ENCODE measurements around the gene TRAF3IP3.

The TRAF3IP3 gene

GRCh38 chr1:209755926-209756614, at the start of gene TRAF3IP3:
TRAF3IP3 (plus strand) TSS chr1:209756053; CDS start chr1:209760040, 3,987 bp downstream.
- DNase-seq = peak; percentile 57 to 60

DNA sequence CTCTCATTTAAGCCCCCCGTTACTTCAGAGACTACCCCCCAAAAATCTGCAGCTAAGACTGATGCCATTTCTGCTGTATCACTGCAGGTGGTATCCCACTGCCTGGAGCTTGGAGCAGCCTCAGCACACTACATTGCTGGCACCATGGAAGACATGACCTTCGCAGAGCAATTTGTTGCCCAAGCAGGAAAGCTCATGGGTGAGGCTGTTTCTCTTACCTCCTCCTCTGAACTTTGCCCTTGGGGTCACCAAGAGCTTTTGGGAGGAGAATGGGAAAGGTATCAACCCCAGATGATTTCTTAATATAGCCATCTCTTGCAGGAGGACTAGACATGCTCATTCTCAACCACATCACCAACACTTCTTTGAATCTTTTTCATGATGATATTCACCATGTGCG, 49.2 kb upstream of the TRAF3IP3 start:
- no peak for DNase-seq

DNA sequence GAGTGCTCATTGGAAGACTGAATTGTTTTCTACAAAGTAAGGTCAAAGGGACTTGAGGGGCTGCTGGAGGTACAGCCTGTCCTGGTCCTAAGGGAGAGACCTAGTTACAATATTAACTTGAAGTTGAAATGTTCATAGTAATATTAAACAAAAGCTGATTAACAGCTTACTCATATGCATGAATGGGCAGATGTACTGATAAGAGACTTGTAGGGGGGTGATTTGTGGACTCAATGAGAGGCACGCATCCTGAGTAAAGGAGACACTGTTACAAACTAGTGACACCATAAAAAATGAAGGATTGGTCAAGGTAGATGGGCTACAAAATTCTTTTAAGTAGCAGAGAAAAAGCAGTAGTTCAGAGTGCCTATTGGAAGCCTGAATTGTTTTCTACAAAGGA, 48.5 kb upstream of the TRAF3IP3 start:
- DNase-seq = no peak

GRCh38 chr1:209708297-209708696, 47.6 kb upstream of the TRAF3IP3 start:
- DNase-seq = no peak

DNA sequence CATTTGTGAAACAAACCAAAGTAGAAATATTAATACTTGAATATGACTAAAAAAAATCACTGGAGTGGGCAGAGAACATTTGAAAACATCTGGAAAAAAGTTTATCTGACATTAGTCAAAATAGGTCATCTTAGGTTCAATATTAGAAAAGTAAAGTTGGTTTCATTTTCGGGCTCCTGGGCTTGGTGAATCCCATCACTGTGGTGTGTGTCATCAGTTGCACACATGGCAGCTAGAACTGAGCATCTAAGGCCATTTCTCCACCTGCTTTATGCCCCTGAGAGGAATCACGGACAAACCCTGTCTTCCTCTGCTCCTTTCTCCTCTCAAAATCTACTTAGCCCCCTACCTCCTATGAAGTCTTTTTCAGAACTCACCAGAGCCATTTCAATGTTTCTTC, 45.8 kb upstream of the TRAF3IP3 start:
- DNase-seq = no peak

DNA sequence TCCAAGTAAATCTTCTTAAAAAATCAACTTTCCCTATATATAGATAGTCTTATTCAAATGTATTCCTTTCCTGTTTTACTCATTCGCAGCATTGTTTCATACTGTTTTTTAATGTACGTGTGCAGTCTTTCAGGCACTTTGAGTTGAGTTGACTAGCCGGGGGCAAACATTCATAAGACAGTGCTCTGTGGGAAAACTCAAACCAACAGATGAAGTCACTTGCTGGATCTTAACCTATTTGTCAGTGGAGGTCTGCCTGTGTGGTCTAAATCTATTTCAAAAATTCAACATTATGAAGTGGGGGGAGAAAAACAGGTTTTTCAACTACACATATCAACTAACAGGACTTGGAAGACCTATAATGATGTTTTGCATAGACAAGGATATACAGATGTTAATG, 45.0 kb upstream of the TRAF3IP3 start:
- DNase-seq = no peak

DNA sequence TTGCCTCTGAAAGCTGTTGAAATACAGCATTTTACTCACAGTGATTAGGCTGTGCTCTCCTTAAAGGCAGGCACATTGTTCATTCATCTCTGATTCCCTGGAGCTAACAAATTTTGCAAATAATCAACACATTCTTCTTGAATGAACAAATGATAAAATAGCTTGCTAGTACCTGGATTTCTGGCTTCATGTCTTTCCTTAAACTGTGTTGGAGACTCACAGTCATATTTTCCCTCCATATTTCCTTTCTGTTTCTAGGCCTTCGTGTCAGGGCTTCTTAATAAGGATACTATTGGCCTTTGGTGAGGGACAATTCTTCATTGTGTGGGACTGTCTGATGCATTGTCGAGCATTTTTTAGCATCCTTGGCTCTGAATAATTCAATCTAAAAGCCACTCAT, 41.5 kb upstream of the TRAF3IP3 start:
- no peak for DNase-seq

DNA sequence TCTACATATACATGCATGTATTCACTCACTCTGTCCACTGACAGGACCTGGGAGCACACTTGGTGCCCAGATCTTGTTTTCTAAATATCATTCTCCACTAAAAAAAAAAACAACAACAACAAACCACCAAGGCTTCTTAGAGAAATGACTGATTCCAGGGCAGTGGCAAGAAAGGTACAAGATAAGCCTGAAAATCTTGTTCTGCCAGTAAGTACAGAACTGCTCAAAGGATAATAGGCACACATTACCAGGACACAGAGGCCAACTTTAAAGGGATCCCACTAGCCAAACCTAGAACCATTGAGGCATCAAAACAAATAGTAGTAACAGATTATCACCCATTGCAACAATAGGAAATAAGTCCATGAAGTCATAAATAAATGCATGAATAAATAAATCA, 40.5 kb upstream of the TRAF3IP3 start:
- DNase-seq = no peak

- DNase-seq = no peak
Measured at GRCh38 chr1:209717818-209718217, 38.0 kb upstream of the TRAF3IP3 start.

- no peak for DNase-seq
Measured at GRCh38 chr1:209720326-209720725, 35.5 kb upstream of the TRAF3IP3 start.

DNA sequence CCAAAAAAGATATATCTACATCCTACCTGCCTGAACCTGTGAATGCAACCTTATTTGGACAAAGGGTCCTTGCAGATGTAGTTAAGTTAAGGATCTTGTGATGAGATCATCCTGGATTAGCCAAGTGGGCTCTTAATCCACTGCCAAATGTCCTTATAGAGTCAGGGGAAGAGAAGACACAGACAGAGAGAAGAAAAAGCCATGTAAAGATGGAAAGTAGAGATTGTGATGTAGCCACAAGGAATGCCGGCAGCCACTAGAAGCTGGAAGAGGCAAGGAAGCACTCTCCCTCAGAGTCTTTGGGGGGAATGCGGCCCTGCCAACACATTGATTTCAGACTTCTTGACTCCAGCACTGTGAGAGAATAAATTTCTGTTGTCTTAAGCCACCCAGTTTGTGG, 35.0 kb upstream of the TRAF3IP3 start:
- DNase-seq = no peak

GRCh38 chr1:209721323-209721722, 34.5 kb upstream of the TRAF3IP3 start:
- no peak for DNase-seq

GRCh38 chr1:209723265-209723664, 32.6 kb upstream of the TRAF3IP3 start:
- DNase-seq = no peak

DNA sequence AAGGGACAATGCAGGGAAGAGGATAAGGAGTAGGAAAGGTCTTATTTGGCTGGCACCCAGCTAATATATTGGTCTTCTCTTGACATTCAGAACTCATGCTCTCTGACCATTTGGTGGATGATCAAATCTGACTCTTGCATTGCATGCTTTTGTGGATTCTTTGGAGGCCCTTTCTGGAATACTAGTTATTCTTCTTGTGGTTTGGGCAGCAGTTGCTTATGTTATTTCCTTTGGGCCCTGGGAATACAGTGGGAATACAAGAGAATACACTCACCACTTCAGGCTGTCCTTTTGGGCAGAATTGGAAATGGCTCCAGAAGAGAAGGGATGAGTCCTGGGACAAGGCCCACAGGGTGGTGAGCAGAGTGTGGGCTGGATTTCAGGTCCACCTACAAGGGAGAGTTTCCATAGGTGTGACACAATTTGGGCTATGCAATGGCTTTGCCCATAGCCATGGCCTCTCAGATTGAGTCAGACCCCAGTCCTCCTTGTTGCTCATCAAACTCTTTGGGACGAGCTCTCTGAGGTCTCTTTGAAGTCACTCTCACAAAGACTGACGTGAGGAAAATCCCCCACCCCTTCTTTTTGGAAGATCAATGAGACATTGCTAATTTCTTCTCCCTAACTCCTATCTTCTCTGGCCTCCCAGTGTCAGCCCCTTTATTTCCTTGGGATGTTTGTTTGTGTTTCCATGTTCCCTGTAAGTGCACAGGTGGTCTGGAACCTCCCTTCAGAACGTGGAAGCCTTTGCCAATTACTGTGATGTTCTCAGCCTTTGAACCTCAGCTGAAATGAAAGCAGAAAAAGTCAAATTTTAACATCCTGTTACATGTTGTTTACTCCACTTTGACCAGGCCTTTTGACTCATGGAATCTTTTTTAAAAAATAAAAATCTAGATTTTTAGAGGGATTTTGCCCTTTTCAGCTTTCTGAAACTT, 31.8 kb upstream of the TRAF3IP3 start:
- DNase-seq = peak in 1 of 2 experiments; percentile 8

- DNase-seq = no peak
Measured at GRCh38 chr1:209727286-209727685, 28.6 kb upstream of the TRAF3IP3 start.

DNA sequence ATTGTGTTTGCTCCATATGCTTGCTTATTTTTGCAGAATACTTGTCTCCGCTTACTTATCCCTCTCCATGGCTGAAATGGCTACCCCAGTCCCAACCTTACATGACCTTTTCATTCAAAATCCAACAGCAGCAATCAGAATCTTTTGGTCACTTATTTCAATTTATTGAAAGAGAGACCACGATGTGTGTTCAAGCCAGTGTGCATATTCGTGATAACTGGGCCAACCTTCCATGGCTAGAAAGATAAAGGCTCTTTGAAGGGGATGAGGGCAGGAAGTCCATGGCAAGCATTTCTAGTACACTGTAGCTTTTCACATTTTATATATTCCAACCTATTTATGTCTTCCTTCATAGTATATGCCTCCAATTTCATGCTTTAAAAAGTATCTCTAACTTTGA, 28.1 kb upstream of the TRAF3IP3 start:
- DNase-seq = no peak

DNA sequence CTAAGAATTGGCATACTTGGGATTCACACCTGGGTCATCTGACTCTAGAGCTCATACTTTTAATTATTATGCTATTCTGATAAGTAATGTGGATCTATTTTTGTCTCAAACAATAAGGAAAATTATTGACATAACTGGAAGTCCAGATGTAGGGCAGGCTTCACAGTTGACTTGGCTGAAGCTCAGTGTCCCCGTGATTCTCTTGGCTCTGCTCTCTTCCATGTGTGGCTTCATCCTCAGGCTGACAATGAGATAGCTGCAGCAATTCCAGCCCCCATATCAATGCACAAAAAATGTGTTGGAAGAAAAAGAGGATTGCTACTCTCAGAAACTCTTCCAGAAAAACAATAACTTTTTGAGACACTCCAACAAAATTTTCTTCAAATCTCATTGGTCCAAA, 27.4 kb upstream of the TRAF3IP3 start:
- no peak for DNase-seq

DNA sequence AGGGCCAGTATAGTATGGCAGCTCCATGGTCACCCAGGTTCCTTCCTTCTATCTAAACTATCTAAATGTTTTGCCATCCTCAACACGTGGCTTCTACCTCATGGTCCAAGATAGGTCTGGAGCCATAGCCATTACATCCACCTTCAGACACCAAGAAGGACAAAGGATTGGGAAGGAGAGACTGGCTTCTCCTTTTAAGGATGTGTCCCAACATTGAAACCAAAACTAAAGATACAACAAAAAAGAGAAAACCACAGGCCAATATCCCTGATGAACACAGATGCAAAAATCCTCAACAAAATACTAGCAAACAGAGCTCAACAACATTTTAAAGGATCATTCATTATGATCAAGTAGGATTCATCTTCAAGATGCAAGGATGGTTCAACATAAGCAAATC, 26.4 kb upstream of the TRAF3IP3 start:
- no peak for DNase-seq

GRCh38 chr1:209732725-209733124, 23.1 kb upstream of the TRAF3IP3 start:
- no peak for DNase-seq

GRCh38 chr1:209733409-209734192, 22.3 kb upstream of the TRAF3IP3 start:
- no peak for DNase-seq

- no peak for DNase-seq
Measured at GRCh38 chr1:209736490-209737117, 19.2 kb upstream of the TRAF3IP3 start.

- DNase-seq = no peak
Measured at GRCh38 chr1:209737118-209737505, 18.7 kb upstream of the TRAF3IP3 start.

DNA sequence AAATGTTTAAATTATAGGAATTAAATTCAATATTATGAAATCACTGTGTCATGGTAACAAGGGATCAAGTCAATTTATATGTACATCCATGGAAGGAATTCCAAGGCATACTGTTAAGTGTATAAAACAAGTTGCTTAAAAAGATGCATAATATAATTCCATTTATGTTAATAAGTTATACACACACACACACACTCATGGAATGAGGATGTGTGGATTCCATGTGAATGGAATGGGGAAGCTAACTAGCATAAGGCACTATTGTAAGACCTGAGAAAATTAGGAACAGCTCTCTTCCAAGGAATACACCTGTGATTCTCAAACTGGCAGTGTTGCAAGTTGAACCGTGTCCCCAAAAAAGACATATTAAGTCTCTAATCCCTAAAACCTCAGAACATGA, 17.6 kb upstream of the TRAF3IP3 start:
- no peak for DNase-seq

Measured in activated CD4-positive, alpha-beta T cell treated with anti-CD3 and anti-CD28 coated beads, Interleukin-2, amount 50 U/mL, for 4 hours (primary cell).